Esophagus muscularis mucosa (tissue), 4 donors: ENCODE measurements around the gene BEST1. TPM values are rescaled to one million over a fixed set of nuclear protein-coding genes. Genes with fewer than 3 reads are reported as not detected.

Experiments
- DNase-seq: peaks from one replicate; pipeline ENCODE4 v3.0.0-alpha.2; 2017; ENCODE audit errors: extremely low spot score
- H3K27ac ChIP-seq, 4 donors: fragments of 200-600 bp; sonication (generic); replicated peaks in 1 of 4; 1 replicate in 3 of 4; 2 replicates in 1 of 4; pipeline ENCODE4 v1.5.1; 2016 to 2019; ENCODE audit warnings: mild to moderate bottlenecking in 1 of 4
- H3K27me3 ChIP-seq, 4 donors: fragments of 200-600 bp; sonication (generic); one replicate each; pipeline versions ENCODE4 v1.5.1 to v1.6.0; 2016 to 2019
- H3K36me3 ChIP-seq, 4 donors: fragments of 200-600 bp; sonication (generic); one replicate each; pipeline ENCODE4 v1.5.1; 2016 to 2019
- H3K4me1 ChIP-seq, 4 donors: fragments of 200-600 bp; sonication (generic); one replicate each; pipeline ENCODE4 v1.5.1; 2016 to 2019
- H3K4me3 ChIP-seq, 4 donors: fragments of 200-600 bp; sonication (generic); 1 replicate in 2 of 4; 2 replicates in 2 of 4; pipeline ENCODE4 v1.5.1; 2016 to 2019; ENCODE audit warnings: mild to moderate bottlenecking in 4 of 4, moderate library complexity in 1 of 4
- H3K9me3 ChIP-seq, 4 donors: fragments of 200-600 bp; sonication (generic); 1 replicate in 3 of 4; 2 replicates in 1 of 4; pipeline ENCODE4 v1.5.1; 2016 to 2019
- CTCF ChIP-seq, 3 experiments: fragments of 200-600 bp in 2 of 3; fragments of 450-650 bp in 1 of 3; sonication (generic) in 2 of 3; IDR thresholded peaks; one replicate each; pipeline ENCODE4 v1.5.1; 2017 to 2019; ENCODE audit warnings: antibody characterized with exemption in 3 of 3, mild to moderate bottlenecking in 2 of 3, moderate library complexity in 1 of 3
- EP300 ChIP-seq: sonication (generic); formaldehyde crosslinking; IDR thresholded peaks from one replicate; pipeline ENCODE4 v1.6.1; 2017; ENCODE audit warnings: antibody characterized with exemption
- POLR2A ChIP-seq: fragments of 450-650 bp; IDR thresholded peaks from one replicate; pipeline ENCODE4 v1.6.1; 2017; ENCODE audit warnings: antibody characterized with exemption, moderate library complexity, mild to moderate bottlenecking, low read depth
- POLR2AphosphoS5 ChIP-seq, 2 donors: sonication (generic); formaldehyde crosslinking; IDR thresholded peaks; one replicate each; pipeline ENCODE4 v1.6.1; 2017; ENCODE audit warnings: antibody characterized with exemption in 2 of 2
- WGBS: methylation state at CpG from one replicate; pipeline ENCODE4 v1.1.5; 2018; 5-methylcytosine and 5-hydroxymethylcytosine counted together
- intact Hi-C: fragments of 100-400 bp; cut with DNase I; formaldehyde crosslinking; loops from one replicate; pipeline ENCODE4 v1.15.1; 2023
- total RNA-seq, 4 donors: library from RNA; depleted of rRNA; stranded (reverse); fragments of >200 nt; gene quantifications; one replicate each; pipeline versions ENCODE4 v1.1.0 to v1.2.1, GENCODE V29; 2016

Gene BEST1
- total RNA-seq, 4 donors from 2014 or later: 2.2 to 5.0 (median 4.3) TPM

GRCh38 chr11:61928606-61929005 lies 21.5 kb upstream of the BEST1 start:
- Histone ChIP-seq H3K36me3 (no peaks in the 10 kb centered on the region), H3K9me3 (no peaks in the 10 kb centered on the region), H3K4me1 (peaks cover 5 to 9% (median 9%) of the 10 kb centered on the region in 4 donors), H3K27ac (no peak overlapping the region), H3K27me3 (no peaks in the 10 kb centered on the region), H3K4me3 (no peak overlapping the region)
- TF ChIP-seq EP300: no peak
- intact Hi-C loops: no loop called here
- DNase-seq: no peak

GRCh38 chr11:61930933-61931332 lies 19.2 kb upstream of the BEST1 start:
- H3K4me1 ChIP-seq: no peaks in the 10 kb centered on the region
- no peaks in the 10 kb centered on the region for H3K27me3 ChIP-seq
- no peak overlapping the region for H3K27ac ChIP-seq
- DNase-seq: no peak
- WGBS: 91% methylated on average over 3 of the region's 3 CpGs
- no peaks in the 10 kb centered on the region for H3K36me3 ChIP-seq
- intact Hi-C loops: no loop called here
- TF ChIP-seq CTCF (IDR thresholded peaks at IDR 0.05): no peak
- no peak for TF ChIP-seq POLR2AphosphoS5 (IDR thresholded peaks at IDR 0.05)
- TF ChIP-seq EP300: no peak
- TF ChIP-seq POLR2A: no peak
- peaks cover 0 to under 1% (median 0%) of the 10 kb centered on the region in 4 donors for H3K9me3 ChIP-seq
- H3K4me3 ChIP-seq: no peak overlapping the region

GRCh38 chr11:61935861-61936260 lies 14.3 kb upstream of the BEST1 start:
- no peak for DNase-seq
- TF ChIP-seq EP300: no peak
- TF ChIP-seq CTCF (IDR thresholded peaks at IDR 0.05): no peak
- TF ChIP-seq POLR2AphosphoS5 (IDR thresholded peaks at IDR 0.05): no peak
- no peak for TF ChIP-seq POLR2A
- intact Hi-C loops: no loop called here
- no peaks in the 10 kb centered on the region for H3K4me1 ChIP-seq
- peaks cover 0 to 17% (median 10%) of the 10 kb centered on the region in 4 donors for H3K9me3 ChIP-seq
- H3K27ac ChIP-seq: no peak overlapping the region
- H3K4me3 ChIP-seq: no peak overlapping the region
- no peaks in the 10 kb centered on the region for H3K27me3 ChIP-seq
- 84% methylated on average over 2 of the region's 2 CpGs for WGBS
- H3K36me3 ChIP-seq: no peaks in the 10 kb centered on the region

GRCh38 chr11:61940466-61940865 lies 9.7 kb upstream of the BEST1 start:
- Histone ChIP-seq H3K36me3 (no peaks in the 10 kb centered on the region), H3K27ac (no peak overlapping the region), H3K27me3 (no peaks in the 10 kb centered on the region), H3K9me3 (peaks cover 0 to 17% (median 10%) of the 10 kb centered on the region in 4 donors), H3K4me3 (no peak overlapping the region), H3K4me1 (no peaks in the 10 kb centered on the region)
- DNase-seq: no peak
- TF ChIP-seq POLR2A: no peak
- TF ChIP-seq EP300: no peak
- no peak for TF ChIP-seq CTCF (IDR thresholded peaks at IDR 0.05)
- no peak for TF ChIP-seq POLR2AphosphoS5 (IDR thresholded peaks at IDR 0.05)
- intact Hi-C loops: no loop called here
- 96% methylated on average over 10 of the region's 10 CpGs for WGBS

GRCh38 chr11:61945191-61945590 lies 5.0 kb upstream of the BEST1 start:
- no peaks in the 10 kb centered on the region for H3K9me3 ChIP-seq
- no peak overlapping the region for H3K27ac ChIP-seq
- no peaks in the 10 kb centered on the region for H3K27me3 ChIP-seq
- H3K4me3 ChIP-seq: no peak overlapping the region
- intact Hi-C loops: loop anchor here (5.0 kb wide), 1 partner anchor 143 kb away; no protein-coding TSS in a partner anchor
- no peaks in the 10 kb centered on the region for H3K36me3 ChIP-seq
- WGBS: 94% methylated on average over 13 of the region's 13 CpGs
- no peak for DNase-seq
- H3K4me1 ChIP-seq: peaks cover 13 to 31% (median 30%) of the 10 kb centered on the region in 4 donors
- TF ChIP-seq CTCF (IDR thresholded peaks at IDR 0.05) (no peak), EP300 (no peak), POLR2A (no peak), POLR2AphosphoS5 (IDR thresholded peaks at IDR 0.05) (no peak)
